GM18858 (cell line): ENCODE results near the gene P2RX6.
"Not testable (repeated sequence)": the region's sequence is repeated elsewhere in the genome, so short reads cannot be mapped to it uniquely, and the experiment has no call there.

Experiments used
- ATAC-seq: cut with Tn5 transposase; IDR thresholded peaks from one replicate; pipeline ENCODE4 v1.9.1; 2021; ENCODE audit not compliant: unreplicated experiment

Gene P2RX6

GRCh38 chr22:21051145-21051830, 36.3 kb downstream of the P2RX6 start:
- no peak for ATAC-seq

DNA sequence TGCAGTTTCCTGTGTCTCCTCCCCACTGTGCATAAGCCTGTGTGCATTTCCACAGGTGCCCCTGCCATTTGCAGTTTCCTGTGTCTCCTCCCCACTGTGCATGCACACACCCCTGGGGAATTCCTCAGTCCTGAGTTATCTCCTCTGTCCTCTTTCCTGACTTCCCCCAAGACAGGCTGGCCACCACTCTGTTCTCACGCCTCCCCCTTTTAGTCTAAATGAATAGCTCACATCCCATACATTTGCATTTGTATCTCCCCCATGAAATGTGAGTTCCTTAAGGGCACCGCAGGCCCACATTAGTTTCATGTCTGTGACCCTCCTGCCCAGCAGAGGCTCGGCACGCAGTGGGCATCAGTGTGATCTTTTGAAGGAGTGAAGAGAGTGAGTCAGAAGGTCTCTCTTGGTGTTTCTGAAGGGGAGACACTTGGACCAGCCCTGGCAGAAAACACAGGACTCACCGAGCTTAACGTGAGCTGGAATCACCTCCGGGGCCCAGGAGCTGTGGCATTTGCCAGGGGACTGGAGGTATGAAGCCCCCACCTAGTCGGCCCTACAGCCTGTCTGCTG, 37.0 kb downstream of the P2RX6 start:
- ATAC-seq: no peak

DNA sequence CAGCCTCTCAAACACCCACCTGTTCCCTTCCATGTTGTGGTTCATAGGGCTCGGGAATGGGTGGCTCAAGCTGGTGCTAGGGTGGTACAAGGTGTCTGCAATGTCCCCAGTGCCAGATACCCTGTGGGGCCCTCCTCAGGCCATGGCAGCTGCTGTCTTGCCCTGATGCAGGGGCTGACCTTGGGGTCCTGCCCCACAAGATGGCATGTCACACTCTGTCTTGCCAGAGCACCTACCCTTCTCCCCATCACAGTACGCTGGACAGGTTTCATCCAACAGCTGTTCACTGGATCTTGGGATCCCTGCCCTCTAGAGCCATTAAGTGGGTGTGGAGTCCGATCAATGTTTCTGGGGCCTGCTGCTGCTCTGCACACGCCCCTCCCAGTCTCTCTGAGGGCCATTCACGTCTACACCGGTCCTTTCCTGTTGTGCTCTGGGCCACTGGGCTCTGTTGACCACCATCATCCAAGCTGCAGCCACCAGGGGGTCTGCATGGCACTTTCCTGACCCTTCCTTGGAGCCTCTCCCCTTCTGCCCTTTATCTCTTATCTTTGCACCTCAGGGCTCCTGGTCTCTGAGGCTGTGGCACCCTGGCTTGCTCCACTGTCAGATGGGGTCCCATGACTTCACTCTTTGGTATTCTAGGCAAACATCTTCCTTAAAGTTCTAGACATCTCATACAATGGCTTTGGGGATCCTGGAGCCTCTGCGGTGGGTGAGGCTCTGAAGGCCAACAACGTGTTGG, 37.9 kb downstream of the P2RX6 start:
- no peak for ATAC-seq

GRCh38 chr22:21054046-21054713, 39.2 kb downstream of the P2RX6 start:
- no peak for ATAC-seq

DNA sequence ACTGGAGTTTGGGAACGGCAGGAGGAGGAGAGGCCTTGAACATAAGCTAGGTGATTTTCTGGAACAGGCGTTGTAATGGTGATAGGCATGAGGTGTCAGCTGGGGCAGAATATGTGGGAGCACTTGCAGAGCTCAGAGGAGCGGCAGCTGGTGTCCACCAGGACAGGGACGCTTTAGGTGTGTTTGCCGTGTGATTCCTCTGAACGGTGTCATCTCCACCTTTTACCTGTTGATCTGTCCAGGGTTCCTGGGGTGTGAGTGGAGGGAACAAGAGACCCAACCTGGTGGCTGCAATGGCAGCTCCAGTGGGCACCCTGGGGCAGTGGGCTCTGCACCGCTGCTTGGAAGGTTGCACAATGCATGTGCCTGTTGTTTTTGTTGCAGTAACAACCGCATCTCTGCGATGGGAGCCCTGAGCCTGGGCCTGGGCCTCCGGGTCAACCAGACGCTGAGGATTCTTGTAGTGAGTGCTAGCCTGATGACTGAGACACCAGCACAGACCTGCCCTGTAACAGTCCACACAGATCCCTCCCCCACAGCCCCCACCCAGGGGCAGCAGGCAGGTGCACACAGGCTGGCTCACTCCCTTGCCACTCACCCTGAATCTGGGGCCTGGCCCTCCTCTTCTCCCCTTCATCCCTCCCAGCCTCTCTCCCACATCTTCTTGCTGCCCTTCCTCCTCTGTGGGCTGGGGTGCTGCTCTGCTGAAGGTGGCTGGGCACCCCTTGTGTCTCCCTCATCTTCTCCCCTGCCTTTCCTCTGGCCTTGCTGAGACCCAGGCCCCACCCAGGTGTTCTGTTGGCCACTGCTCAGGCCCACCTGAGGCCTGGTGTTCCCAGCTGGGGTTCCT, 40.0 kb downstream of the P2RX6 start:
- ATAC-seq: no peak

GRCh38 chr22:21055564-21055834, 40.5 kb downstream of the P2RX6 start:
- ATAC-seq: no peak

DNA sequence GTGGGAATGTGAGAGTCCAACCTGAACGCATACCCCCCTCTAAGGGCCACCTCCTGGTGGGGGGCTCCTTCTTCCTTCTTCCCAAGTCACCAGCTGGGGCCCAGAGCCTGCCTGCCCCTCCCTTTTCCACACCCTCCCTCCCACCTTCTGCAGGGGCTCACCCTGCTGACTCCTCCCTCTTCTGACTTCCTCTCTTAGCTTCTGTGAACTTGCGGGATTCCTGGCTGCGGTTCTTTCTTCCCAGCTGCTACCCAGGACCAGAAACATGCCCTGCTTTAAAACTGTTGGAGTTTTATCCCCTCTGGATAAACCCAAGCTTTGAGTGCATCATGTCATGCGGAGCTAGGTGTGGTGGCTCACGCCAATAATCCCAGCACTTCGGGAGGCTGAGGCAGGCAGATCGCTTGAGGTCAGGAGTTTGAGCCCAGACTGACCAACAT, 40.9 kb downstream of the P2RX6 start:
- no peak for ATAC-seq

DNA sequence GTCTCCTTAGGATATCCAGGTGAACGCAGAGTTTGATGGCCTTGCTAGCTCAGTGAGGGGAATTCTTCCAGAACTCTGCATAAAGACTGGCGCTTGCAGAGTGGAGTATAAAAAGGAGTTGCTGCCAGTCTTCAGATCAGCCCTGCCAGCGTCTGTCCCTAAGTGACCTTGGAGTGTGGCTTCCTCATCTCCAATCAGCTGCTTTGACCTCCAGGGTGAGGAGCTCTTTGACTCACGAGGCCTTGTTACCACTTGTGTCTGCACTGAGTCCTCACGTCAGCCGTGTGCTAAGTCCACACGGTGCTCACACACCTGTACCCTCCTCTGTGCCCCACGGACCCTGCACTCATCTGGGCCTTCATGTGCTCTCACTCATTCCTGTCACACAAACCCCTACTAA, 45.4 kb downstream of the P2RX6 start:
- ATAC-seq: not testable (repeated sequence)

- not testable (repeated sequence) for ATAC-seq
These were observed 46.8 kb downstream of the P2RX6 start for GRCh38 chr22:21061660-21062321.

DNA sequence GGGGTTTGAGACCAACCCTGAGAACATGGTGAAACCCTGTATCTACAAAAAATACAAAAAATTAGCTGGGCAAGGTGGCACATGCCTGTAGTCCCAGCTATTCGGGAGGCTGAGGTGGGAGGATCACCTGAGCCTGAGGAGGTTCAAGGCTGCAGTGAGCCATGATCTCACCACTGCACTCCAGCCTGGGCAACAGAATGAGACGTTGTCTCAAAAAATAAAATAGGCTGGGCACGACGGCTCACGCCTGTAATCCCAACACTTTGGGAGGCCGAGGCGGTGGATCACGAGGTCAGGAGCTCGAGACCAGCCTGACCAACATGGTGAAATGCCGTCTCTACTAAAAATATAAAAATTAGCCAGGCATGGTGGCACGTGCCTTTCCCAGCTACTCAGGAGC, 49.5 kb downstream of the P2RX6 start:
- ATAC-seq: not testable (repeated sequence)

DNA sequence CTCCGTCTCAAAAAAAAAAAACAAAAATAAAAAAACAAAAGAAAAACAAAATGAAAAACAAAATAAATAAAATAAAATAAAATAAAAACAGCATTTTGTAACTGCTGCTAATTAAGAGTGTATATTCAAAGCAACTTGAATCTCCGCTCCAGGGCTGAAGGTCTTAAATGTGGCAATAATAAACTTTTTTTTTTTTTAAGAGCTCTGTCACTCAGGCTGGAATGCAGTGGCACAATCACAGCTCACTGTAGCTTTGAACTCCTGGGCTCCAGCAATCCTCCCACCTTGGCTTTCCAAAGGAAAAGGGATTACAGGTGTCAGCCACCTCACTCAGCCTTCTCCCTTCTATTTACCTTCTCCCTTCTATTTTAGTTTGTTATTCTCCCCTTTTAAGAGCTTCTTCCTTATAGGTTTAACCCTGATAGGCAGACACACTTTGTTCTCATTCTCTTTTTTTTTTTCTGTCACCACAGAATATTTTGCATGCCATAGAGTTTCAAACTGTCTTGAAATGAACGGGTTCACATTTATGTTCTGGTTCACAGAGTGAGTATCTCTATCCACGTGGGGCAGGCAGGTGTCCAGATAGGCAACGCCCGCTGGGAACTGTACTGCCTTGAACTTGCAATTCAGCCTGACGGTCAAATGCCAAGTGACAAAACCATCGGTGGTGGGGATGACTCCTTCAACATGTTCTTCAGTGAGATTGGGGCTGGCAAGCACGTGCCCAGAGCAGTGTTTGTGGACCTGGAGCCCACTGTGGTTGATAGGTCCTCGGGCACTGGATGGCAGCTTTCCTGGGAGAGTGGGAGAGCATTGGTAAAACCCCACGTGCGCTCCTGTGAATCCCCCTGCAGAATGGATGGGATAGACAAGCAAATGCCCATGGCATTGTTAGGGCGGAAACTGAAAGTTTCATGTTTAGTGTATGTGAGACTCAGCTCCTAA, 50.2 kb downstream of the P2RX6 start:
- no peak for ATAC-seq

GRCh38 chr22:21067075-21067900, 52.3 kb downstream of the P2RX6 start:
- ATAC-seq: no peak

- no peak for ATAC-seq
These were observed 53.1 kb downstream of the P2RX6 start for GRCh38 chr22:21067901-21068680.

DNA sequence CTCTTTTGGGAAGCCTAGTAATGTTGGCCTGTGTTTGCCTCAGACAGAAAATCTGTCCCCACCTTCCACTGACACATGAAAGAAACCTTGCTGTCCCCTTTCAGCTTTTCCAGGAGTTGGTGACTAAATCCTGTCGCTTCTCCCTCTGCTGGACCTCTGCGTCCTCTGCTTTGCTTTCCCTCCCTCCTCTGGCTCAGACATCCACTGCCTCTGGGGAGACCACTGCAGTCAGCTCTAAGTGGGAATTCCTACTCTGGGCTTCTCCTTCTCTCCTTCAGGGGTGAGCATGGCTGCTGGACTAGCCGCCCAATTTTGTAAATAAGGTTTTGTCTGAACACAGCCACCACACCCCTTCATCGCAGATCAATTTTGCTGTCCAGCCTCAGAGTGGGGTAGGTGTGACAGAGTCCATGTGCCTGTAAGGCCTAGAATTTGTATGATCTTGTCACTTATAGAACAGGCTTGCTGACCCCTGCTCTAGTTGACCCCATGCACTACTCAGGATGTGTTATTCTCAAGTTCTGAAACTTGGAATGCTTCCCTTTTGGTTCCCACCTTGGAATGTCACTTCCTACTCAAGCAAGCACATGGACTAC, 53.8 kb downstream of the P2RX6 start:
- no peak for ATAC-seq

DNA sequence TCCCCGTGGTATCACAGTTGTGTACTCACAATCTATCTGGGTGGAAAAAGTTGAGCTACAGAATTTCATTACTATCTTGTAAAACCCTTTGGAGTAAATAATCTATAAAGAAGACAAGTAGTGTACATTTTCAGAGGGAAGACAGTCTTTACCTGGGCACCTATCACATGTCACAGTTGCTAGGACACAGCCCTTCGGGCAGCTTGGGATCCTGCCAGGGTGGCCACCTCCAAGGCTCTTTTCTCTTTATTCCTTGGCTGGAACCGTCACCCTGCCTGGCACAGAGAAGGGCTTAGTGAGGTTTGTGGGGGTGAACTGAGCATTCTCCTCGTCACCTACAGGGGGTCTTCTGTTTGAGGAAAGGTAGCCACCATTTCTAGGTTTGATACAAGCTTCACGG, 54.4 kb downstream of the P2RX6 start:
- ATAC-seq: no peak

DNA sequence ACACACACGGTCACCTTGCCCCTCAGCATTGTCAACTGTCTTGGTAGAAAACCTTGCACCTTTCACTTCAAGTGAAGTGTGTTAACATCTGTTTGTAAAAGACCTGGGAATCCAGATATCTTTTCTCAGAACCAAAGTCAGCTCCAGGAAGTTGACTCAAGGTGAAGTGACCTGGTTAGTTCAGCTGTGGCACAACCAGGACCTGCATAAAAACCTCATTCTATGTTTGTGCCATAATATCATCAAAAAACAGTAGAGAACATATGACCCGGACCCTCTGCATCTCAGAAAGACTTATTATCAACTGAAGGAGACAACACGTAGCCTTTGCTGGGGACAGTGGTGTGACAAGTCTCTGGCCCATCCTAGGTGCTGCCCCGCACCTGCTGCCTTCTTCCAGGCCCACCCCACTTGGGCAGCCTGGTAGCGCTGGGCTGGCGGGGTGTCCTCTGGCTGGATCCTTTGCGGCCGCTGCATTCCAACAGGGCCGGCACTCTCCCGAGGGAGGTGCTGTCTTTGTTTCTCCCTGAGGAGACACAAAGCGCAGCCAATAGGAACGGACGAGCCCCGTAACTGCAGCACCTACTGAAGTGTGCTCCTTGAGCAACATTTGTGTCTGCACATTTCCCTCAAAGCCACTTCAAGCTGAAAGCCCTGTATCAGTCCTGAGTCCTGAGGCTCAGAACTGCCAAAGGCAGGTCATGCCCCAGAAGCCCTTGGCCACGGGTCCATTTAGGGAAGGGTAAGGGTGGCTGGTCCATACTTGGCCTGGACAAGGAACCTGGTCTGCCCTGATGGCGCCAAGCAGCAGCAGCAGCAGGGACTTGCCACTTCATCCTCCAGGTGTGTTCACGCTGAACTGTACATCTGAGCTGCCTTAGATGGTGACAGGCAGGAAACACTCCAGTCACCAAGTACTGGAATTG, 56.0 kb downstream of the P2RX6 start:
- no peak for ATAC-seq
